Trophoblast cell (in vitro differentiated cells and primary cell): Measurements from ENCODE around the gene FGGY.
A peak's percentile ranks its signal among the peaks of the same experiment; 100 is the strongest.

Source experiments
- DNase-seq, 2 donors: peaks; one replicate each; pipeline ENCODE4 v3.0.0-alpha.2; 2016
- H2AFZ ChIP-seq: 2 replicates; pipeline ENCODE4 v1.6.1; 2013; ENCODE audit warnings: low read length, moderate library complexity, mild to moderate bottlenecking; ENCODE audit not compliant: insufficient read depth, poor library complexity
- H2AK5ac ChIP-seq: 2 replicates; pipeline ENCODE4 v1.6.1; 2013; ENCODE audit warnings: mild to moderate bottlenecking, low read length
- H2BK120ac ChIP-seq: 2 replicates; pipeline ENCODE4 v1.6.1; 2013; ENCODE audit warnings: low read length, mild to moderate bottlenecking, moderate library complexity; ENCODE audit not compliant: insufficient read depth, poor library complexity
- H2BK12ac ChIP-seq: 2 replicates; pipeline ENCODE4 v1.6.1; 2013; ENCODE audit warnings: mild to moderate bottlenecking, low read length, moderate library complexity
- H2BK5ac ChIP-seq: 2 replicates; pipeline ENCODE4 v1.6.1; 2013; ENCODE audit warnings: low read length, low read depth, moderate library complexity, mild to moderate bottlenecking; ENCODE audit not compliant: poor library complexity
- H3K14ac ChIP-seq: 2 replicates; pipeline ENCODE4 v1.6.1; 2013; ENCODE audit warnings: mild to moderate bottlenecking, low read length
- H3K18ac ChIP-seq: 2 replicates; pipeline ENCODE4 v1.6.1; 2013; ENCODE audit warnings: mild to moderate bottlenecking, low read length
- H3K23ac ChIP-seq: 2 replicates; pipeline ENCODE4 v1.6.1; 2013; ENCODE audit warnings: low read length
- H3K27ac ChIP-seq: 2 replicates; pipeline ENCODE4 v1.5.1; 2013; ENCODE audit warnings: low read depth, mild to moderate bottlenecking, inconsistent platforms, low read length, moderate library complexity
- H3K27me3 ChIP-seq: 2 replicates; pipeline ENCODE4 v1.6.1; 2013; ENCODE audit warnings: inconsistent platforms, mild to moderate bottlenecking, low read length, moderate library complexity; ENCODE audit not compliant: insufficient read depth
- H3K36me3 ChIP-seq, 2 experiments: 1 replicate in 1 of 2; 2 replicates in 1 of 2; pipeline ENCODE4 v1.6.1; 2013; ENCODE audit warnings: low read length in 2 of 2, mild to moderate bottlenecking in 2 of 2, moderate library complexity in 1 of 2; ENCODE audit not compliant: insufficient read depth in 2 of 2, control insufficient read depth in 1 of 2
- H3K4ac ChIP-seq: 2 replicates; pipeline ENCODE4 v1.6.1; 2013; ENCODE audit warnings: low read depth, mild to moderate bottlenecking, low read length, moderate library complexity
- H3K4me1 ChIP-seq, 2 experiments: 1 replicate in 1 of 2; 2 replicates in 1 of 2; pipeline ENCODE4 v1.6.1; 2013; ENCODE audit warnings: low read length in 2 of 2, mild to moderate bottlenecking in 2 of 2, moderate library complexity in 1 of 2; ENCODE audit not compliant: insufficient read depth in 2 of 2, control insufficient read depth in 1 of 2
- H3K4me2 ChIP-seq: 2 replicates; pipeline ENCODE4 v1.6.1; 2013; ENCODE audit warnings: inconsistent platforms, mild to moderate bottlenecking, low read length, moderate library complexity
- H3K4me3 ChIP-seq: 2 replicates; pipeline ENCODE4 v1.5.1; 2013; ENCODE audit warnings: mild to moderate bottlenecking, low read depth, low read length, inconsistent platforms
- H3K79me1 ChIP-seq: one replicate; pipeline ENCODE4 v1.6.1; 2013; ENCODE audit warnings: low read length
- H3K79me2 ChIP-seq: 2 replicates; pipeline ENCODE4 v1.6.1; 2013; ENCODE audit warnings: low read length, mild to moderate bottlenecking; ENCODE audit not compliant: control insufficient read depth, insufficient read depth, poor library complexity
- H3K9ac ChIP-seq: 2 replicates; pipeline ENCODE4 v1.6.1; 2013; ENCODE audit warnings: mild to moderate bottlenecking, low read length
- H3K9me3 ChIP-seq: 2 replicates; pipeline ENCODE4 v1.6.1; 2013; ENCODE audit warnings: low read depth, mild to moderate bottlenecking, control low read depth, inconsistent platforms, low read length; ENCODE audit not compliant: insufficient read depth
- H4K12ac ChIP-seq: 2 replicates; pipeline ENCODE4 v1.6.1; 2013; ENCODE audit warnings: low read depth, mild to moderate bottlenecking, low read length, moderate library complexity
- H4K8ac ChIP-seq: 2 replicates; pipeline ENCODE4 v1.6.1; 2013; ENCODE audit warnings: low read depth, mild to moderate bottlenecking, low read length, moderate library complexity
- H4K91ac ChIP-seq: one replicate; pipeline ENCODE4 v1.6.1; 2013; ENCODE audit warnings: low read depth, mild to moderate bottlenecking, low read length, moderate library complexity
- WGBS: extraction: QIAGEN DNeasy Blood & Tissue Kit; methylation state at CpG from one replicate; pipeline ENCODE4 v1.1.7; 2013; ENCODE audit warnings: missing lambda C conversion rate; ENCODE audit not compliant: insufficient read length, insufficient coverage; ENCODE audit errors: extremely low coverage; 5-methylcytosine and 5-hydroxymethylcytosine counted together

Gene FGGY

GRCh38 chr1:59788825-59789224, 491.9 kb downstream of the FGGY start:
- no peak overlapping the region for H2BK12ac ChIP-seq
- H3K4ac ChIP-seq, result no peak overlapping the region
- no peak overlapping the region for H3K23ac ChIP-seq
- H4K12ac ChIP-seq, result no peak overlapping the region
- no peak overlapping the region for H2BK5ac ChIP-seq
- H3K4me3 ChIP-seq, result no peak overlapping the region
- no peak overlapping the region for H3K27ac ChIP-seq
- DNase-seq, result no peak
- H3K79me2 ChIP-seq, result no peaks in the 10 kb centered on the region
- H3K27me3 ChIP-seq, result no peaks in the 10 kb centered on the region
- H3K9ac ChIP-seq, result no peak overlapping the region
- no peaks in the 10 kb centered on the region for H3K79me1 ChIP-seq
- no peak overlapping the region for H4K91ac ChIP-seq
- H4K8ac ChIP-seq, result no peak overlapping the region
- H3K4me1 ChIP-seq, result no peaks in the 10 kb centered on the region
- no peak overlapping the region for H2BK120ac ChIP-seq
- H3K18ac ChIP-seq, result no peak overlapping the region
- H2AFZ ChIP-seq, result no peak overlapping the region
- H3K14ac ChIP-seq, result no peak overlapping the region
- H3K9me3 ChIP-seq, result peaks cover 8% of the 10 kb centered on the region
- H2AK5ac ChIP-seq, result no peak overlapping the region
- no peak overlapping the region for H3K4me2 ChIP-seq
- H3K36me3 ChIP-seq, result no peaks in the 10 kb centered on the region

- H3K79me1 ChIP-seq, result no peaks in the 10 kb centered on the region
- no peak overlapping the region for H2BK120ac ChIP-seq
- H3K4me2 ChIP-seq, result no peak overlapping the region
- H2BK12ac ChIP-seq, result no peak overlapping the region
- no peaks in the 10 kb centered on the region for H3K36me3 ChIP-seq
- H3K9ac ChIP-seq, result no peak overlapping the region
- H3K4ac ChIP-seq, result no peak overlapping the region
- H4K8ac ChIP-seq, result no peak overlapping the region
- H2AFZ ChIP-seq, result no peak overlapping the region
- no peaks in the 10 kb centered on the region for H3K27me3 ChIP-seq
- no peak overlapping the region for H4K91ac ChIP-seq
- H2BK5ac ChIP-seq, result no peak overlapping the region
- H3K79me2 ChIP-seq, result no peaks in the 10 kb centered on the region
- H4K12ac ChIP-seq, result no peak overlapping the region
- no peak overlapping the region for H3K4me3 ChIP-seq
- peak in 1 of 2 donors; percentile 1 for DNase-seq
- H3K27ac ChIP-seq, result no peak overlapping the region
- no peak overlapping the region for H3K23ac ChIP-seq
- H3K14ac ChIP-seq, result no peak overlapping the region
- no peaks in the 10 kb centered on the region for H3K9me3 ChIP-seq
- H3K4me1 ChIP-seq, result no peaks in the 10 kb centered on the region
- H3K18ac ChIP-seq, result no peak overlapping the region
- H2AK5ac ChIP-seq, result no peak overlapping the region
Measured at GRCh38 chr1:59798600-59798999, 501.7 kb downstream of the FGGY start.

- Histone ChIP-seq H4K12ac (no peak overlapping the region), H3K14ac (no peak overlapping the region), H3K27me3 (no peaks in the 10 kb centered on the region), H3K9me3 (peaks cover under 1% of the 10 kb centered on the region), H3K4me2 (no peak overlapping the region), H3K18ac (no peak overlapping the region), H2BK120ac (no peak overlapping the region), H3K79me1 (no peaks in the 10 kb centered on the region), H3K4ac (no peak overlapping the region), H2BK5ac (no peak overlapping the region), H3K36me3 (no peaks in the 10 kb centered on the region), H3K23ac (no peak overlapping the region), H3K27ac (no peak overlapping the region), H3K9ac (no peak overlapping the region), H2BK12ac (no peak overlapping the region), H3K4me1 (no peaks in the 10 kb centered on the region), H3K4me3 (no peak overlapping the region), H2AFZ (no peak overlapping the region), H3K79me2 (no peaks in the 10 kb centered on the region), H2AK5ac (no peak overlapping the region), H4K8ac (no peak overlapping the region), H4K91ac (no peak overlapping the region)
- WGBS, result no CpG with 5 or more reads among the region's 1 CpG
- no peak for DNase-seq
Measured at GRCh38 chr1:59803458-59804038, 506.7 kb downstream of the FGGY start.

- peaks cover 2% of the 10 kb centered on the region for H3K9me3 ChIP-seq
- H3K4me1 ChIP-seq, result no peaks in the 10 kb centered on the region
- no peaks in the 10 kb centered on the region for H3K36me3 ChIP-seq
- no peaks in the 10 kb centered on the region for H3K79me1 ChIP-seq
- no peak overlapping the region for H3K4me2 ChIP-seq
- no peaks in the 10 kb centered on the region for H3K79me2 ChIP-seq
- no peak overlapping the region for H3K4ac ChIP-seq
- no peak overlapping the region for H3K9ac ChIP-seq
- H2BK5ac ChIP-seq, result no peak overlapping the region
- no peak for DNase-seq
- no peak overlapping the region for H3K23ac ChIP-seq
- H3K14ac ChIP-seq, result no peak overlapping the region
- no peak overlapping the region for H3K4me3 ChIP-seq
- H2BK120ac ChIP-seq, result no peak overlapping the region
- H2AK5ac ChIP-seq, result no peak overlapping the region
- no peaks in the 10 kb centered on the region for H3K27me3 ChIP-seq
- no peak overlapping the region for H4K8ac ChIP-seq
- no peak overlapping the region for H4K91ac ChIP-seq
- H2AFZ ChIP-seq, result no peak overlapping the region
- H2BK12ac ChIP-seq, result no peak overlapping the region
- H4K12ac ChIP-seq, result no peak overlapping the region
- H3K27ac ChIP-seq, result no peak overlapping the region
- H3K18ac ChIP-seq, result no peak overlapping the region
Measured at GRCh38 chr1:59804301-59804700, 507.4 kb downstream of the FGGY start.

GRCh38 chr1:59805554-59805953, 508.7 kb downstream of the FGGY start:
- no peak overlapping the region for H3K23ac ChIP-seq
- no peak overlapping the region for H4K8ac ChIP-seq
- H2BK120ac ChIP-seq, result no peak overlapping the region
- H3K18ac ChIP-seq, result no peak overlapping the region
- H2AFZ ChIP-seq, result no peak overlapping the region
- no peak overlapping the region for H3K9ac ChIP-seq
- peaks cover 2% of the 10 kb centered on the region for H3K9me3 ChIP-seq
- no peak overlapping the region for H3K4ac ChIP-seq
- no peak overlapping the region for H3K4me3 ChIP-seq
- H3K27ac ChIP-seq, result no peak overlapping the region
- H2BK12ac ChIP-seq, result no peak overlapping the region
- H3K36me3 ChIP-seq, result no peaks in the 10 kb centered on the region
- no peak overlapping the region for H2AK5ac ChIP-seq
- no peak overlapping the region for H3K14ac ChIP-seq
- no peak overlapping the region for H4K12ac ChIP-seq
- H3K79me2 ChIP-seq, result no peaks in the 10 kb centered on the region
- H3K27me3 ChIP-seq, result no peaks in the 10 kb centered on the region
- H2BK5ac ChIP-seq, result no peak overlapping the region
- H4K91ac ChIP-seq, result no peak overlapping the region
- DNase-seq, result no peak
- H3K79me1 ChIP-seq, result no peaks in the 10 kb centered on the region
- no peaks in the 10 kb centered on the region for H3K4me1 ChIP-seq
- no peak overlapping the region for H3K4me2 ChIP-seq
